NCI-H2081 treated with DMSO at 0.1 percent for 48 hours (cell line): ENCODE measurements around the gene DCTN4.
"Not testable (repeated sequence)": the region's sequence is repeated elsewhere in the genome, so short reads cannot be mapped to it uniquely, and the experiment has no call there.

ENCODE experiments used
- DNase-seq: peaks from one replicate; lab custom pipeline; 2025; lab: John Stamatoyannopoulos, UW

The DCTN4 gene

GRCh38 chr5:150778517-150779396 is 19.9 kb upstream of the DCTN4 start, which contains the start of gene SMIM3:
TSS of gene SMIM3 (plus strand) at chr5:150778757. CDS start at chr5:150795441, 16,684 bp downstream.
- DNase-seq: no peak

- no peak for DNase-seq
Observed at GRCh38 chr5:150778088-150778516, 19.3 kb upstream of the DCTN4 start.

- DNase-seq: no peak
Observed at GRCh38 chr5:150777685-150778084, 18.9 kb upstream of the DCTN4 start.

- no peak for DNase-seq
Observed at GRCh38 chr5:150774145-150774544, 15.3 kb upstream of the DCTN4 start.

GRCh38 chr5:150771034-150771795 is 12.4 kb upstream of the DCTN4 start:
- no peak for DNase-seq

GRCh38 chr5:150766251-150766650 is 7.4 kb upstream of the DCTN4 start:
- no peak for DNase-seq

GRCh38 chr5:150765799-150766169 is 7.0 kb upstream of the DCTN4 start:
- DNase-seq: no peak

- DNase-seq: no peak
Observed at GRCh38 chr5:150765011-150765798, 6.4 kb upstream of the DCTN4 start.

GRCh38 chr5:150764530-150764929 is 5.7 kb upstream of the DCTN4 start:
- no peak for DNase-seq

- no peak for DNase-seq
Observed at GRCh38 chr5:150763023-150763769, 4.4 kb upstream of the DCTN4 start.

GRCh38 chr5:150762211-150762610 is 3.4 kb upstream of the DCTN4 start:
- no peak for DNase-seq

GRCh38 chr5:150759334-150759583 is 442 bp upstream of the DCTN4 start:
- no peak for DNase-seq

- DNase-seq: no peak
Observed at GRCh38 chr5:150758203-150758530, 650 bp downstream of the DCTN4 start.

GRCh38 chr5:150757087-150757649 is 1.6 kb downstream of the DCTN4 start:
- DNase-seq: no peak

GRCh38 chr5:150753863-150754262 is 5.0 kb downstream of the DCTN4 start:
- DNase-seq: no peak

- no peak for DNase-seq
Observed at GRCh38 chr5:150753463-150753862, 5.4 kb downstream of the DCTN4 start.

GRCh38 chr5:150751096-150751891 is 7.5 kb downstream of the DCTN4 start:
- no peak for DNase-seq

- no peak for DNase-seq
Observed at GRCh38 chr5:150750469-150750868, 8.3 kb downstream of the DCTN4 start.

GRCh38 chr5:150743142-150743488 is 15.7 kb downstream of the DCTN4 start:
- DNase-seq: not testable (repeated sequence)

GRCh38 chr5:150742455-150743141 is 16.2 kb downstream of the DCTN4 start:
- not testable (repeated sequence) for DNase-seq
